Measurements from ENCODE around the gene TENT5A.

DNA sequence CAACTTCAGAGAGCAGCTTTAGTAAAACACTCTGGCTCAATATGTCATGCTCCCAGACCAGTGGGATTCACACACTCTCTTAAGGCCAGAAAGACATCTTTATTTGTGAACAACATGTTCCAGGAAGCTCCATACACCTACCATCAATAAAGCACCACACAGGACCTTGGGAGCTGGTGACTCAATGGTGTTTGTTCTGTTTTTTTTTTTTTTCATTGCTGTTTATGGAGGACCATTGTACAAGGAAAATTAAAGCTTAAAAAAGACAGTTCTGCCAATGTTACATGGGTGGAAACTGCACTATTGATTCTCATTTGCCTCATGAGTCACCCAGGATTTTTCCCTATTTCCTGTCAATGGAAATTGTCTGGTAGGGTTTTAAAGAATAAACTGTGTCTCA lies 36.3 kb upstream of the TENT5A start:
- TF ChIP-seq EP300 (IDR thresholded peaks at IDR 0.05) = no peak
- TF ChIP-seq CTCF (IDR thresholded peaks at IDR 0.05) = no peak

Measured in stomach (tissue), 4 donors.